Lower leg skin (tissue), 4 donors: ENCODE measurements around the gene ZNF695. TPM values are rescaled to one million over a fixed set of nuclear protein-coding genes. Genes with fewer than 3 reads are reported as not detected.
A peak's percentile ranks its signal among the peaks of the same experiment; 100 is the strongest.

Source experiments
- DNase-seq, 2 donors: peaks; one replicate each; pipeline ENCODE4 v3.0.0-alpha.2; 2019; ENCODE audit warnings: low spot score in 2 of 2
- H3K4me3 ChIP-seq: fragments of 200-600 bp; sonication (generic); 2 replicates; pipeline ENCODE4 v1.5.1; 2017; ENCODE audit warnings: mild to moderate bottlenecking, low read depth; ENCODE audit not compliant: poor library complexity, severe bottlenecking
- CTCF ChIP-seq, 3 donors: fragments of 450-650 bp; IDR thresholded peaks; one replicate each; pipeline ENCODE4 v1.5.1; 2016; ENCODE audit warnings: antibody characterized with exemption in 3 of 3, mild to moderate bottlenecking in 3 of 3, moderate library complexity in 2 of 3
- POLR2A ChIP-seq, 2 donors: fragments of 450-650 bp; IDR thresholded peaks; one replicate each; pipeline ENCODE4 v1.6.1; 2016 to 2017; ENCODE audit warnings: antibody characterized with exemption in 2 of 2, mild to moderate bottlenecking in 1 of 2, moderate library complexity in 1 of 2
- WGBS, 2 donors: methylation state at CpG; one replicate each; pipeline ENCODE4 v1.1.5; 2018; 5-methylcytosine and 5-hydroxymethylcytosine counted together
- intact Hi-C: fragments of 100-400 bp; cut with DNase I; formaldehyde crosslinking; loops from one replicate; pipeline ENCODE4 v1.15.0; 2023; ENCODE audit warnings: low total_unique reads
- total RNA-seq, 4 donors: library from RNA; depleted of rRNA; stranded (reverse); fragments of >200 nt; gene quantifications; one replicate each; pipeline ENCODE4 v1.1.0, GENCODE V29; 2016

ZNF695 gene
- total RNA-seq, 4 donors from 2014 or later, result not detected

GRCh38 chr1:246971090-246971721, 36.7 kb downstream of the ZNF695 start:
- peak in 1 of 2 donors; percentile 87 for DNase-seq

GRCh38 chr1:246969621-246970020, 38.2 kb downstream of the ZNF695 start:
- no peak overlapping the region for H3K4me3 ChIP-seq
- intact Hi-C loops, result no loop called here
- no peak for DNase-seq
- 80 to 94% methylated on average over 3 of the region's 3 CpGs for WGBS, 2 donors
- TF ChIP-seq POLR2A (IDR thresholded peaks at IDR 0.05) (no peak), CTCF (IDR thresholded peaks at IDR 0.05) (no peak)

More at GRCh38 chr1:246971090-246971721, 36.7 kb downstream of the ZNF695 start:
- intact Hi-C loops, result no loop called here
- no peak for TF ChIP-seq POLR2A (IDR thresholded peaks at IDR 0.05)
- TF ChIP-seq CTCF (IDR thresholded peaks at IDR 0.05), result no peak
- 77 to 82% methylated on average over 12 of the region's 12 CpGs for WGBS, 2 donors
- no peak overlapping the region for H3K4me3 ChIP-seq

GRCh38 chr1:246966502-246966901, 41.4 kb downstream of the ZNF695 start:
- DNase-seq, result no peak
- intact Hi-C loops, result no loop called here

GRCh38 chr1:246959944-246960693, 47.7 kb downstream of the ZNF695 start:
- 56 to 63% methylated on average over 1 of the region's 1 CpG for WGBS, 2 donors
- intact Hi-C loops, result no loop called here
- no peak for DNase-seq
- H3K4me3 ChIP-seq, result no peak overlapping the region
- TF ChIP-seq POLR2A (IDR thresholded peaks at IDR 0.05), result no peak
- no peak for TF ChIP-seq CTCF (IDR thresholded peaks at IDR 0.05)

More at GRCh38 chr1:246966502-246966901, 41.4 kb downstream of the ZNF695 start:
- TF ChIP-seq POLR2A (IDR thresholded peaks at IDR 0.05), result no peak
- no peak for TF ChIP-seq CTCF (IDR thresholded peaks at IDR 0.05)
- no peak overlapping the region for H3K4me3 ChIP-seq
- WGBS, 2 donors, result 90 to 98% methylated on average over 2 of the region's 2 CpGs

- no peak overlapping the region for H3K4me3 ChIP-seq
- no peak for DNase-seq
- TF ChIP-seq CTCF (IDR thresholded peaks at IDR 0.05) (no peak), POLR2A (IDR thresholded peaks at IDR 0.05) (no peak)
- WGBS, 2 donors, result 74 to 75% methylated on average over 4 of the region's 4 CpGs
- intact Hi-C loops, result no loop called here
Observed at GRCh38 chr1:246954126-246954525, 53.7 kb downstream of the ZNF695 start.
